H4 (cell line): Measurements from ENCODE around the gene MYOM3. TPM values are rescaled to one million over a fixed set of nuclear protein-coding genes. Genes with fewer than 3 reads are reported as not detected.
"Not testable (repeated sequence)": the region's sequence is repeated elsewhere in the genome, so short reads cannot be mapped to it uniquely, and the experiment has no call there.

Experiments
- DNase-seq: peaks from one replicate; pipeline ENCODE4 v3.0.0-alpha.2; 2015; ENCODE audit warnings: low spot score
- total RNA-seq: library from RNA; depleted of rRNA; stranded (reverse); fragments of >200 nt; shearing (Covaris generic); gene quantifications from 2 replicates; pipeline ENCODE4 v1.2.3, GENCODE V29; 2014

The MYOM3 gene
- total RNA-seq, 1 experiment from 2014 or later, result not detected

- no peak for DNase-seq
Observed at GRCh38 chr1:24071941-24072340, 40.0 kb downstream of the MYOM3 start.

DNA sequence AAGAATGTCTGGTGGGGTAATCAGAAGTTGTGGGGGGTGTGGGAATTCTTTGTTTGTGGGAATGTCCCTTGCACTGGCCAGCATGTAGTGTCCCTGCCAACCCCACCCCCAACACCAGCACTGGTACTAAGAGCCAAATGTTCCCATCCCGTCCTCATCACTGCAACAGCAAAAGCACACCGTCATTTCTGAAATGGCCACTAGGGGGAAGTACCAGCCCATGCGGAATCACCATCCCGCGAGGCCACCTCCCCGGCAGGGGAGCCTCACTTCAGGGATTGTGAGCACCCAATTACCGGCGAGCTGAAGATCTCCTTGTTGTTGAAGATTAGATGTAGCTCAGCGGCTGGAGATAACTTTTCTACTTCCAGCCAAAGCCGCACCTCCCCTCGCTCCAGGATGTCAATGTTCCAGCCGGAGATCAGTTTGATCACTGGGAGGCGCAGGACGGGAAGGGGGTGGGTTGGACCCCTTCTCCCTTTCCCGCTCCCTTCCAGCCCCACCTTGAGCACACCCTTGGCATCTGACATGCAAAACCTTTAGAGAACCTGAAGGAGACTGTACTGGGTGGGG, 41.0 kb downstream of the MYOM3 start:
- DNase-seq, result peak; percentile 76

DNA sequence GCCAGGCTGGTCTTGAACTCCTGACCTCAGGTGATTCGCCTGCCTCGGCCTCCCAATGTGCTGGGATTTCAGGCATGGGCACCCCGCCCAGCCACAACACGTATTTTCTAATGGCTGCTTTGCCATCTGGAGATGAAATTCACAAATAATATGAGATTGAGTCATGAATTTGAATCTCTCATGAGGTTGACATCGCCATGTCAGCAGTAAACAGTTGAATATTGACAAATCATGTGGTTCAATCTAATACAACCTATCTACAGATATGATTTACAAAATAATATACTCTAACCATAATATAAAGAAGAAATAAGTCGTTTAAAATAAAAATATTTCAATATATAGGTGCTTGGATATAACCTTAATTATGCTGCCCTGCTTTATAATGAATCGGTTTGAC, 42.1 kb downstream of the MYOM3 start:
- no peak for DNase-seq

DNA sequence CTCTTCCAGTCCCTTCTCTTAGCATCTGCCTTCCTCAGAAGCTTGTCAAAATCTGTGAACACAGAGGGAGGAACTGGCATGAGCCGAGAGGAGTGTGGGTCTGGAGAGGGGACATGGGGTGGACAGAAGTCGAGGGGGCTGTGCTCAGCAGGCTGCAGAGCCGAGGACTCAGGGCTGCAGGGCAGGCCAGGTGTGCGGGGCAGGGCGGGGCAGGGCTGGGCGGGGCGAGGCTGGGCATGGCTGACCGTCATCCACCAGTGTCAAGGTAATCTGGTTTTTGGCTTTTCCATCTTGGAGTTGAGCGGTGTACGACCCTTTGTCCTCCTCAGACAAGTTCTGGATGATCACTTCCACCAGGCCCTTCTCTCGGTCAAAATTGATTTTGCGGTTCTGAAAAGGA, 44.0 kb downstream of the MYOM3 start:
- DNase-seq, result no peak

DNA sequence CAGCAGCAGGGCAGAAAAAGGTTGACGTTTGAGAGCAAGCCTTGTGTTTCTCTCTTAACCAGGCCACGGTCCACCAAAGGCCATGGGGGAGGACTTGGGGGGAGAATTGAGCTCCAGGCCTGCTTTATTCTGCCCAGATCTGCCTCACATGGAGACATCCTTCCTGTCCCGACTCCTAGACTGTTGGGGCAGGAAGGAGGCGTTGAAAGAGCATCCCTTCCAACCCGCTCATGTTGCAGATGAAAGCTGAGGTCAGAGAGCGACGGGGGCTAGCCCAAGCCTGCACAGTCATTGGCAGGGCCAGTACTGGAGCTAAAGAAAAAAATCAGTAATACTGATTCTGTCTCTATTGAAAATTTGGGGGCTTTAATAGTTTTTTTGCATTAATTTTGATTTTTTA, 46.6 kb downstream of the MYOM3 start:
- no peak for DNase-seq

DNA sequence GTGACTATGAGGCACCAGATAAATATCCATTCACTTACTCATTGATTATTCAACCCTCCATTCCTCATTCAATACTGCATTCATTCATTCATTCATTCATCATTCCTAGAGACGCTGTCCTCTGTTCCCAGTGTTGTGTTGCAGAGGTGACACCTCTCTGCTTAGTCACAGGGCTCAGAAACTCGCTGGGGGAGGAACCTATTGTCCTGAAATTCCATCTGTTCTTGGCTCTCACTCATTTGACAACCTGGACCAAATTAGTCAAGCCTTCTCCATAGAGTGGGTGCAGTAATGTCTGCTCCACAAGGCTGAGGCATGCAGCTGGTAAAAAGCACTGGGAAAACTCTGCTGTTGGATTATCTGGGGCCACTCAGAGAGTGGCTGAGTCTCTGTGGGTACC, 49.7 kb downstream of the MYOM3 start:
- no peak for DNase-seq

GRCh38 chr1:24060482-24060881, 51.5 kb downstream of the MYOM3 start:
- DNase-seq, result no peak

GRCh38 chr1:24058671-24059455, 53.1 kb downstream of the MYOM3 start:
- no peak for DNase-seq

- DNase-seq, result no peak
Observed at GRCh38 chr1:24057171-24057570, 54.8 kb downstream of the MYOM3 start.

DNA sequence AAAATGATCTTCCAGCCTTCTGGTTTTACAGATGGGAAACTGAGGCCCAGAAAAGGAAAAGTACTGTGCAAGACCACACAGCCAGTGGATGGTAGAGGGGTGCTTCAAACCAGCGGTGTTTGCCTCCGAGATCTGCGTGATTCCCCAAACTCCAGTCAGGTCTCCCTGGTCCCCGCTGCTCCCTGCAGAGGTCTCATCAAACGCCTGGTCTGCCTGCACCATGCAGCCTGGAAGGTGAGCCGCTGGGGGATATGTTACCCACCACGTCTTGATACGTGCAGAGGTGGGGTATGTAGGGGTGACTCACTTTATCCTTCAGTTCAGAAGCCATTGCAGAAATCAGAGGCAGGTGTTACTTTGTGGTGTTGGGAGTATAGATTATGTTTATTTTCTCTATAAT, 56.3 kb downstream of the MYOM3 start:
- DNase-seq, result no peak

DNA sequence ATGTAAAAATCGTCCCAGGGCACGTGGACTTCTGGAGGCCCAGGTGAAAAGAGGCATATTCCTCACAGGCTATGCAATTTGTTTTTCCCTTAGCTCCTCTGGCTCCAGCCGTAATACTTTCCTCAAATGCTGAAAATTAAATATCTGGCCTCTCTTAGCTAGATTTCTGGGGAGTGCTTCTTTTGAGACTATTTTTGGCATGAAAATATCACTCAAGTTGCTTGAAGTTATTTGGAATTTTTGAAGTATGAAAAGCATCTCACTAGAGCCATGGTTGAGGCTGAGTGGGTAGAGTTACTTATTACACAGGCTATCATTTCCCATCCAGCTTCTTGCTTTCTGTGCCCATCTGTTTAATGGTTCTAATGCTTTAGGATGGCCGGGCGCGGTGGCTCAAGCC, 59.7 kb downstream of the MYOM3 start:
- no peak for DNase-seq

DNA sequence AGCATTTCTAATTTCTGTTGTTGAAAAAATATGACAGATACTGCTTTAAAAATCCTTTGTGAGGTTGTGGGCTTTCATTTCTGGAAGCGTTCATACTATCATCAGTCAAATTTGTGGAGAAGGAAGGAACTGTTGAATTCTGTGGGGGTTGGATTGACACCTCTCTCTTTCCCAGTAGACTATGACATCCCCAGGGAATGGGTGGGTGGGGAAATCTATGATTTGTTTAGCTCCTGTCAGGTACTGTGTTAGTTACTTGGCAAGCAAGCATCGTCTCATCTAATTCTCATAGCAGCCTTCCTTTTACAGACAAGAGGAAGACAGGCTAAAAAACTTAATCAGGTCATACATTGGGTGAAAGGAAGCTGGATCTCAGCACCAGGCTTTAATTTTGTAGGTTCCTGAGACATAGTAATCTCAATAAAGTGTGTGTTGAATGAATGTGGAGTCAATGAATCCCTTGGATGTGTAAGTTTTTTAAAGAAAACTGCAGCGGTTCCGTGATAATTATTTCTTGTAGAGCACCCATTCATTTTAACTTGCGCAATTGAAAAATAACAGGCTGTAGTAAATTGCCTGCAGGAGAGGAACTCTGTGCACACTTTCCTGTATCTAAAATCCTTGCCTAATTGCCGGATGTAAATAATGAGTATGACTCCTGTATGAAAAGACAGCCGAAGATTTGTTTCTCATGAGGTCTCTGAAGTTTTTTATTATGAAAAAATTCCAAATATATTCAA, 60.6 kb downstream of the MYOM3 start:
- no peak for DNase-seq

DNA sequence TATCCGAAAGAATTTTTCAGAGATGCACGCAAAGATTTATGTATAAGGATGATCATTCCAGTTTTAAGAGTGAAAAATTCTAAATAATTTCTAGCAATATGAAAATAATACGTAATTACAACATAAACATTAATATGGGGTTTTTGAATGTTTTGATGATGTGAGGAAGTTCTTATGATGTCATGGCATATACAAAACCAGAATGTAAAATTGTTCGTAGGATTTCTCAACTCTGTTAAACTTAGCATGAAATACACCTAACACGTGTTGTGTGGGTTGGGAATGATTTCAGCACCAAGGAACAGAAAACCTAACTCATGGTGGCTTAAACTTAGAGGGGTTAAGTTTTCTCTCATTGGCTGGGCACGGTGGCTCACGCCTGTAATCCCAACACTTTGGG, 62.2 kb downstream of the MYOM3 start:
- no peak for DNase-seq

- DNase-seq, result not testable (repeated sequence)
Observed at GRCh38 chr1:24048894-24049293, 63.0 kb downstream of the MYOM3 start.

- DNase-seq, result no peak
Observed at GRCh38 chr1:24048205-24048869, 63.6 kb downstream of the MYOM3 start.

- DNase-seq, result peak; percentile 70
Observed at GRCh38 chr1:24047110-24047477, 64.8 kb downstream of the MYOM3 start.

DNA sequence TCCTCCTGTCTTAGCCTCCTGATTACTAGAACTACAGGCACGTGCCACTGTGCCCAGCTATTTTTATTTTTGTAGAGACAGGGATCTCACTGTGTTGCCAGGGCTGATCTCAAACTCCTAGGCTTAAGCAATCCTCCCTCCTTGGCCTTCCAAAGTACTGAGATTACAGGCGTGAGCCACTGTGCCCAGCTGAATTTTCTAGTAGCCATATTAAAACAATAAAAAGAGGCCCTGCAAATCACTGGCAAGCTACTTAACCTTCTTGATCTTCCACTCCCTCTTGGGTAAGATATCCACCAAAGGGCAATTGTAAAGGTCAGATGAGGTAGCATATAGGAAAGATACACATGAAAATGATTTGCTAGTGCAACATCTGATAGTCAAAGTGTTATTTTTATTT, 66.2 kb downstream of the MYOM3 start:
- DNase-seq, result no peak

GRCh38 chr1:24044672-24045071, 67.3 kb downstream of the MYOM3 start:
- not testable (repeated sequence) for DNase-seq

GRCh38 chr1:24043345-24044032, 68.4 kb downstream of the MYOM3 start:
- peak; percentile 28 for DNase-seq

GRCh38 chr1:24042315-24042714, 69.6 kb downstream of the MYOM3 start:
- DNase-seq, result no peak

GRCh38 chr1:24036088-24036487, 75.8 kb downstream of the MYOM3 start:
- no peak for DNase-seq

- no peak for DNase-seq
Observed at GRCh38 chr1:24032981-24033380, 79.0 kb downstream of the MYOM3 start.
